ENCODE results near the gene UCK2. TPM values are rescaled to one million over a fixed set of nuclear protein-coding genes. Genes with fewer than 3 reads are reported as not detected.
"Not testable (repeated sequence)": the region's sequence is repeated elsewhere in the genome, so short reads cannot be mapped to it uniquely, and the experiment has no call there.

Gene UCK2
- 10 to 100 TPM; 12.8 to 20.5 (median 14.4) TPM for total RNA-seq
- 15.7 TPM for total RNA-seq (2013)

- Mint-ChIP-seq H3K27me3 (ENCODE audit: low read depth in 2 of 2) (no peaks in the 10 kb centered on the region), H3K4me3 (peak within 1 kb of the TSS; percentile 95), H3K9me3 (no peaks in the 10 kb centered on the region), H3K4me1 (peaks cover 17 to 26% of the 10 kb centered on the region in 2 donors), H3K36me3 (no peaks in the 10 kb centered on the region), H3K27ac (peak within 1 kb of the TSS; percentile 86 to 87)
- H3K4me3 ChIP-seq (ENCODE audit: low read length): peak within 1 kb of the TSS; percentile 67
- no peaks in the 10 kb centered on the region for H3K9me3 ChIP-seq (ENCODE audit: control insufficient read depth, insufficient read depth, low read length)
- intact Hi-C loops (cut with micrococcal nuclease): loop anchor here (1.0 to 10.0 kb wide), 2 partner anchors 47 to 58 kb away; no protein-coding TSS in a partner anchor
- H3K4me1 ChIP-seq (ENCODE audit: control insufficient read depth, insufficient read depth, low read length): peaks cover 16% of the 10 kb centered on the region
- ATAC-seq (peak; percentile 72 to 80 (median 76)), DNase-seq (peak; percentile 53 to 69)
- H3K27me3 ChIP-seq (ENCODE audit: control insufficient read depth, insufficient read depth, low read length): no peaks in the 10 kb centered on the region
- under 1% methylated on average over 94 of the region's 94 CpGs for WGBS (ENCODE audit: insufficient coverage)
- no peaks in the 10 kb centered on the region for H3K36me3 ChIP-seq (ENCODE audit: control insufficient read depth, insufficient read depth, low read length)
- TF ChIP-seq CTCF (IDR thresholded peaks at IDR 0.05): peak; percentile 20
- peak within 1 kb of the TSS; percentile 54 for H3K27ac ChIP-seq (ENCODE audit: low read length)
These were observed at the start of gene UCK2 for GRCh38 chr1:165827268-165828102. UCK2 (plus strand) TSS chr1:165827614; CDS start chr1:165827834, 220 bp downstream.

- H3K4me1 Mint-ChIP-seq; H3K36me3 Mint-ChIP-seq; ATAC-seq; H3K27ac ChIP-seq (ENCODE audit: low read length); H3K4me1 ChIP-seq (ENCODE audit: control insufficient read depth, insufficient read depth, low read length); H3K27me3 ChIP-seq (ENCODE audit: control insufficient read depth, insufficient read depth, low read length); H3K4me3 Mint-ChIP-seq; H3K4me3 ChIP-seq (ENCODE audit: low read length); DNase-seq; intact Hi-C loops (cut with micrococcal nuclease); H3K9me3 Mint-ChIP-seq; H3K9me3 ChIP-seq (ENCODE audit: control insufficient read depth, insufficient read depth, low read length); H3K27ac Mint-ChIP-seq; H3K36me3 ChIP-seq (ENCODE audit: control insufficient read depth, insufficient read depth, low read length): not testable (repeated sequence)
- WGBS (ENCODE audit: insufficient coverage): no CpG with 5 or more reads among the region's 3 CpGs
- peaks cover 11 to 14% of the 10 kb centered on the region in 2 donors for H3K27me3 Mint-ChIP-seq (ENCODE audit: low read depth in 2 of 2)
These were observed 49.2 kb upstream of the UCK2 start for GRCh38 chr1:165778197-165778596.

GRCh38 chr1:165783519-165783918 is 43.9 kb upstream of the UCK2 start:
- H3K9me3 ChIP-seq (ENCODE audit: control insufficient read depth, insufficient read depth, low read length); H3K36me3 ChIP-seq (ENCODE audit: control insufficient read depth, insufficient read depth, low read length); H3K4me3 ChIP-seq (ENCODE audit: low read length); H3K4me1 ChIP-seq (ENCODE audit: control insufficient read depth, insufficient read depth, low read length); H3K36me3 Mint-ChIP-seq; H3K27ac Mint-ChIP-seq; H3K4me1 Mint-ChIP-seq; ATAC-seq; intact Hi-C loops (cut with micrococcal nuclease); H3K27ac ChIP-seq (ENCODE audit: low read length); H3K9me3 Mint-ChIP-seq; H3K27me3 ChIP-seq (ENCODE audit: control insufficient read depth, insufficient read depth, low read length); DNase-seq; H3K4me3 Mint-ChIP-seq: not testable (repeated sequence)
- WGBS (ENCODE audit: insufficient coverage): 96% methylated on average over 6 of the region's 11 CpGs
- H3K27me3 Mint-ChIP-seq (ENCODE audit: low read depth in 2 of 2): peaks cover 11 to 18% of the 10 kb centered on the region in 2 donors

GRCh38 chr1:165787741-165788140 is 39.7 kb upstream of the UCK2 start:
- Histone ChIP-seq H3K4me1 (ENCODE audit: control insufficient read depth, insufficient read depth, low read length) (no peaks in the 10 kb centered on the region), H3K36me3 (ENCODE audit: control insufficient read depth, insufficient read depth, low read length) (no peaks in the 10 kb centered on the region), H3K4me3 (ENCODE audit: low read length) (no peak overlapping the region), H3K27ac (ENCODE audit: low read length) (no peak overlapping the region), H3K27me3 (ENCODE audit: control insufficient read depth, insufficient read depth, low read length) (peaks cover 3% of the 10 kb centered on the region), H3K9me3 (ENCODE audit: control insufficient read depth, insufficient read depth, low read length) (no peaks in the 10 kb centered on the region)
- no peak for ATAC-seq
- intact Hi-C loops (cut with micrococcal nuclease): no loop called here
- no peak overlapping the region for H3K27ac Mint-ChIP-seq
- no peak for TF ChIP-seq CTCF (IDR thresholded peaks at IDR 0.05)
- no peaks in the 10 kb centered on the region for H3K9me3 Mint-ChIP-seq
- H3K4me3 Mint-ChIP-seq: no peak overlapping the region
- no peak for DNase-seq
- no peaks in the 10 kb centered on the region for H3K36me3 Mint-ChIP-seq
- H3K27me3 Mint-ChIP-seq (ENCODE audit: low read depth in 2 of 2): peaks cover 10 to 15% of the 10 kb centered on the region in 2 donors
- 100% methylated on average over 1 of the region's 1 CpG for WGBS (ENCODE audit: insufficient coverage)
- no peaks in the 10 kb centered on the region for H3K4me1 Mint-ChIP-seq
